Measurements from ENCODE around the gene MFF. TPM values are rescaled to one million over a fixed set of nuclear protein-coding genes. Genes with fewer than 3 reads are reported as not detected.

The MFF gene
- total and polyA plus RNA-seq, 2 of the 8 experiments (the other 6 are each of a cell fraction or from before 2014, with no cell fraction given): 36.2 to 86.8 TPM

DNA sequence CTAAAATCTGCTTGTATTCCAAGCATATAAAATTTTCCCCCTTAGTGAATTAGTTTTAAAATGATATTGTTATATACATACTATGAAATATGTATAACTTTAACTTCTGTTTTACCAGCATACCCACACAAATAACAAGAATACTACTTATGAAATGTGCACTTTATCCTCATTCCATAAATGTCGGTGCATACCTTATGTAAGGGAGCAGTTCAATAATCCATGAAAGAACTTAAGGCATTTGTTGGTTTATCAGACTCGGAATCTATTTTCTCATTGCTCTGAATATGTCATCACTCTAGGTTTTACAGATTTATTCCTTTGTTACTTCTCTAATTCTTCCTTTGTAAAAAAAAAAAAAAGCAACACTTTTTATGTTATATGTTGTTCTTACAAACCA is 12.5 kb upstream of the MFF start (continued):
- TF ChIP-seq KDM1A (IDR thresholded peaks at IDR 0.05; ENCODE audit: borderline replicate concordance, low read length) (no peak), BACH1 (IDR thresholded peaks at IDR 0.05; ENCODE audit: low read length) (no peak), POU5F1 (IDR thresholded peaks at IDR 0.05; ENCODE audit: low read depth, low read length) (no peak), NANOG (IDR thresholded peaks at IDR 0.05; ENCODE audit: insufficient read depth, low read depth, low read length, poor library complexity, severe bottlenecking) (no peak), RNF2 (IDR thresholded peaks at IDR 0.05; ENCODE audit: borderline replicate concordance, low read depth, low read length, missing control alignments, poor library complexity, severe bottlenecking) (no peak), POLR2A (IDR thresholded peaks at IDR 0.05; ENCODE audit: control extremely low read depth in 1 of 2, low read depth in 2 of 2, low read length in 2 of 2) (no peak), TEAD4 (IDR thresholded peaks at IDR 0.05; ENCODE audit: low read depth, low read length) (no peak)
- TF ChIP-seq, protein P1, sequence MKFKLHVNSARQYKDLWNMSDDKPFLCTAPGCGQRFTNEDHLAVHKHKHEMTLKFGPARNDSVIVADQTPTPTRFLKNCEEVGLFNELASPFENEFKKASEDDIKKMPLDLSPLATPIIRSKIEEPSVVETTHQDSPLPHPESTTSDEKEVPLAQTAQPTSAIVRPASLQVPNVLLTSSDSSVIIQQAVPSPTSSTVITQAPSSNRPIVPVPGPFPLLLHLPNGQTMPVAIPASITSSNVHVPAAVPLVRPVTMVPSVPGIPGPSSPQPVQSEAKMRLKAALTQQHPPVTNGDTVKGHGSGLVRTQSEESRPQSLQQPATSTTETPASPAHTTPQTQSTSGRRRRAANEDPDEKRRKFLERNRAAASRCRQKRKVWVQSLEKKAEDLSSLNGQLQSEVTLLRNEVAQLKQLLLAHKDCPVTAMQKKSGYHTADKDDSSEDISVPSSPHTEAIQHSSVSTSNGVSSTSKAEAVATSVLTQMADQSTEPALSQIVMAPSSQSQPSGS (IDR thresholded peaks at IDR 0.05; ENCODE audit: low read length): no peak

Measured in H1 (cell line).